ENCODE measurements around the gene CCDC142. TPM values are rescaled to one million over a fixed set of nuclear protein-coding genes. Genes with fewer than 3 reads are reported as not detected.

CCDC142 gene
- total and polyA plus RNA-seq, 2 of the 8 experiments (the other 6 are each of a cell fraction or from before 2014, with no cell fraction given), result 6.0 to 10.7 TPM

DNA sequence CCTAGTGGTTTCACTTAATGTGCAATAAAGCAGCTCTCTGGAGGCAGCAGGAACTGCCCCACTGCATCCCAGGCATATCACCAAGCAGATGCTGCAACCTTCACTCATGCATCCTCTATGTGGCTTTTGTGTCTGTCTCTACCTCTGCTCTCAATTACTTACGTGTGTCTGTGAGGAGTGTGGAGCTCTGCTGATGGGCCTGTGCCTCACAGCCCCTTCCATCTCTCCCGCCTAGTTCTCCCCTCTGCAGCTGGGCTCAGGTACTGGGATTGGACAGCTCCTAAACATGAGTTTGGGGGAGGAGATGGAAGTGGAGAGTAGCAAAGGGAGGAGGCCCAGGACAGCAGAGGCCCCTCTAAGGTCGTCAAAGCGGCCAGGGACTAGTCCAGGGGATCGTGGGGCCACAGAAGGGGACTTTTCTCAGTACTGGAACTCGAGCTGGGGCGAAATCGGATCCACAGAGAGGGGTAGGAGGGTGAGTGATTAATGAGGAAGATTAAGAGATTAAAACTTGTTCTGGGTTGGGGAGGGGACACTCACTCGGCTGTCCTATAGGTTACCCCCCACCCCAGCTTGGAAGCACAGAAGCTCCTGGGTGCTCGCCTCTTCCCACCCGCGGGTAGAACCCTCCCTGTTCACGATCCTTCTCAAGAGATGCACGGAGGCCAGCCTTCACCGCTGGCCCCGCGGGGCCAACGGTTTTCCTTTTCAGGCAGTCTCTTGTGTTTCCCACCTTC is 18.7 kb upstream of the CCDC142 start:
- Histone ChIP-seq H4K5ac (ENCODE audit: insufficient read length, low read depth, low read length) (no peak overlapping the region), H2BK15ac (ENCODE audit: low read length) (peak overlapping the region; percentile 92; the same call in 1 of the 2 replicates), H2AK5ac (ENCODE audit: low read depth, low read length) (peak overlapping the region; percentile 65; the same call in 1 of the 2 replicates), H2AFZ (ENCODE audit: low read length) (no peak overlapping the region), H3K4me1 (replicated peaks in 1 of 4; ENCODE audit: control insufficient read depth in 3 of 4, insufficient read depth in 4 of 4, low read length in 3 of 4) (peaks cover 7 to 60% (median 38%) of the 10 kb centered on the region in 4 experiments), H3K23me2 (ENCODE audit: low read depth, low read length) (peaks cover 35% of the 10 kb centered on the region; the same call in 1 of the 2 replicates), H3K56ac (replicated peaks; ENCODE audit: insufficient read length, low read depth, low read length) (no peak overlapping the region), H3K27me3 (replicated peaks in 1 of 4; ENCODE audit: control insufficient read depth in 3 of 4, extremely low read depth in 1 of 4, insufficient read depth in 3 of 4, low read length in 3 of 4) (peaks cover 78 to 97% (median 96%) of the 10 kb centered on the region in 4 experiments), H2BK5ac (ENCODE audit: low read depth, low read length) (no peak overlapping the region), H3K4me2 (ENCODE audit: insufficient read depth in 1 of 2, low read depth in 2 of 2, low read length in 2 of 2) (peak overlapping the region; percentile 78 to 88), H3K9me3 (ENCODE audit: insufficient read depth in 2 of 2, low read depth in 1 of 2, low read length in 1 of 2) (no peaks in the 10 kb centered on the region), H2BK20ac (ENCODE audit: low read length) (0 out of 2 replicates have a peak overlapping the region, but pooled peaks have one; percentile 32), H3K27ac (ENCODE audit: low read depth, low read length) (no peak overlapping the region), H3K4ac (replicated peaks; ENCODE audit: insufficient read length, low read depth, low read length) (no peak overlapping the region), H3K14ac (ENCODE audit: insufficient read length) (no peak overlapping the region), H3K4me3 (ENCODE audit: extremely low read depth in 1 of 4, insufficient read depth in 2 of 4, low read depth in 3 of 4, low read length in 4 of 4) (peak overlapping the region in 1 of 4 experiments; percentile 65; a peak in 3 of 8 replicates), H2BK120ac (replicated peaks; ENCODE audit: low read depth, low read length) (no peak overlapping the region), H2BK12ac (ENCODE audit: low read depth, low read length) (peak overlapping the region; percentile 60; the same call in 1 of the 2 replicates), H3K23ac (ENCODE audit: insufficient read length) (no peak overlapping the region), H4K91ac (replicated peaks; ENCODE audit: insufficient read length, low read length) (no peak overlapping the region), H3K9ac (replicated peaks in 1 of 4; ENCODE audit: extremely low read depth in 1 of 4, low read depth in 3 of 4, low read length in 3 of 4) (no peak overlapping the region; a peak in 1 of 7 replicates), H4K8ac (ENCODE audit: extremely low read depth, insufficient read depth, low read length) (no peak overlapping the region), H4K20me1 (replicated peaks in 1 of 2; ENCODE audit: control insufficient read depth in 1 of 2, insufficient read depth in 2 of 2, low read length in 2 of 2) (peaks cover 0 to 15% of the 10 kb centered on the region in 2 experiments), H3K79me2 (ENCODE audit: control insufficient read depth in 1 of 2, insufficient read depth in 2 of 2, low read length in 2 of 2) (no peaks in the 10 kb centered on the region), H3K18ac (ENCODE audit: extremely low read depth, low read length) (no peak overlapping the region), H3K79me1 (ENCODE audit: low read depth, low read length) (no peaks in the 10 kb centered on the region), H3K36me3 (ENCODE audit: control insufficient read depth in 2 of 4, insufficient read depth in 4 of 4, low read length in 3 of 4) (peaks cover 0 to 9% (median 4%) of the 10 kb centered on the region in 4 experiments; a peak in 6 of 8 replicates)
- POLR2A ChIA-PET (ENCODE audit: partially characterized antibody), result interaction anchor here (0.9 to 9.4 kb wide), 8 partner anchors 8 to 61 kb away, joined by 3 to 73 read pairs (median 8); partner anchors contain the start of genes AUP1, CCDC142, DQX1 and HTRA2
- CTCF ChIA-PET (ENCODE audit: partially characterized antibody), result interaction anchor here (0.6 to 5.1 kb wide), 16 partner anchors 8 to 88 kb away, joined by 3 to 24 read pairs (median 6); partner anchors contain the start of genes AUP1, CCDC142, HTRA2 and TLX2
- no peak for FAIRE-seq
- no peak for DNase-seq (ENCODE audit: low read depth in 1 of 2, low spot score in 2 of 2)
- TF ChIP-seq SIX5 (IDR thresholded peaks at IDR 0.05; ENCODE audit: low read depth, low read length) (no peak), TBP (IDR thresholded peaks at IDR 0.05; ENCODE audit: low read depth, low read length) (peak; percentile 40; the same call in 1 of the 2 replicates)
- WGBS, 2 experiments (ENCODE audit: extremely low coverage in 1 of 2, insufficient coverage in 1 of 2, insufficient read length in 1 of 2, insufficient replicate concordance in 2 of 2, low coverage in 1 of 2, low lambda C conversion rate in 2 of 2, missing lambda C conversion rate in 1 of 2), result 14% methylated on average over 18 of the region's 18 CpGs; no CpG with 5 or more reads in 1 of the 2 experiments

Measured in H1 (cell line).